ENCODE measurements around the gene LITAFD. TPM values are rescaled to one million over a fixed set of nuclear protein-coding genes. Genes with fewer than 3 reads are reported as not detected.
A peak's percentile ranks its signal among the peaks of the same experiment; 100 is the strongest.
"Not testable (repeated sequence)": the region's sequence is repeated elsewhere in the genome, so short reads cannot be mapped to it uniquely, and the experiment has no call there.

The LITAFD gene
- total RNA-seq, 1 donor from 2014 or later, result not detected

- no peak for DNase-seq (ENCODE audit: low spot score in 2 of 2, unreplicated experiment in 2 of 2)
- Mint-ChIP-seq H3K27ac (no peak overlapping the region), H3K4me1 (peaks cover 6% of the 10 kb centered on the region), H3K36me3 (no peaks in the 10 kb centered on the region), H3K9me3 (no peaks in the 10 kb centered on the region), H3K27me3 (ENCODE audit: low read depth) (no peaks in the 10 kb centered on the region), H3K4me3 (no peak overlapping the region)
- TF ChIP-seq, protein P1, sequence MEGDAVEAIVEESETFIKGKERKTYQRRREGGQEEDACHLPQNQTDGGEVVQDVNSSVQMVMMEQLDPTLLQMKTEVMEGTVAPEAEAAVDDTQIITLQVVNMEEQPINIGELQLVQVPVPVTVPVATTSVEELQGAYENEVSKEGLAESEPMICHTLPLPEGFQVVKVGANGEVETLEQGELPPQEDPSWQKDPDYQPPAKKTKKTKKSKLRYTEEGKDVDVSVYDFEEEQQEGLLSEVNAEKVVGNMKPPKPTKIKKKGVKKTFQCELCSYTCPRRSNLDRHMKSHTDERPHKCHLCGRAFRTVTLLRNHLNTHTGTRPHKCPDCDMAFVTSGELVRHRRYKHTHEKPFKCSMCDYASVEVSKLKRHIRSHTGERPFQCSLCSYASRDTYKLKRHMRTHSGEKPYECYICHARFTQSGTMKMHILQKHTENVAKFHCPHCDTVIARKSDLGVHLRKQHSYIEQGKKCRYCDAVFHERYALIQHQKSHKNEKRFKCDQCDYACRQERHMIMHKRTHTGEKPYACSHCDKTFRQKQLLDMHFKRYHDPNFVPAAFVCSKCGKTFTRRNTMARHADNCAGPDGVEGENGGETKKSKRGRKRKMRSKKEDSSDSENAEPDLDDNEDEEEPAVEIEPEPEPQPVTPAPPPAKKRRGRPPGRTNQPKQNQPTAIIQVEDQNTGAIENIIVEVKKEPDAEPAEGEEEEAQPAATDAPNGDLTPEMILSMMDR (IDR thresholded peaks at IDR 0.05; ENCODE audit: unreplicated experiment), result no peak
These were observed 8.9 kb upstream of the LITAFD start for GRCh38 chr16:8872967-8873865.

GRCh38 chr16:8873866-8874195, 8.3 kb upstream of the LITAFD start:
- H3K27me3 Mint-ChIP-seq (ENCODE audit: low read depth); H3K9me3 Mint-ChIP-seq; DNase-seq (ENCODE audit: low spot score in 2 of 2, unreplicated experiment in 2 of 2); H3K36me3 Mint-ChIP-seq; H3K27ac Mint-ChIP-seq; H3K4me3 Mint-ChIP-seq: not testable (repeated sequence)
- H3K4me1 Mint-ChIP-seq, result peaks cover 10% of the 10 kb centered on the region

GRCh38 chr16:8874388-8874787, 7.8 kb upstream of the LITAFD start:
- H3K36me3 Mint-ChIP-seq, result no peaks in the 10 kb centered on the region
- no peaks in the 10 kb centered on the region for H3K9me3 Mint-ChIP-seq
- H3K27me3 Mint-ChIP-seq (ENCODE audit: low read depth), result no peaks in the 10 kb centered on the region
- H3K4me3 Mint-ChIP-seq, result no peak overlapping the region
- peaks cover 7% of the 10 kb centered on the region for H3K4me1 Mint-ChIP-seq
- no peak overlapping the region for H3K27ac Mint-ChIP-seq
- DNase-seq (ENCODE audit: low spot score in 2 of 2, unreplicated experiment in 2 of 2), result no peak
- TF ChIP-seq, protein P1 (IDR thresholded peaks at IDR 0.05; ENCODE audit: unreplicated experiment), result no peak

- H3K36me3 Mint-ChIP-seq; H3K27ac Mint-ChIP-seq; H3K9me3 Mint-ChIP-seq; H3K27me3 Mint-ChIP-seq (ENCODE audit: low read depth); DNase-seq (ENCODE audit: low spot score in 2 of 2, unreplicated experiment in 2 of 2); H3K4me3 Mint-ChIP-seq; H3K4me1 Mint-ChIP-seq: not testable (repeated sequence)
These were observed 6.8 kb upstream of the LITAFD start for GRCh38 chr16:8875317-8875716.

GRCh38 chr16:8877894-8878522, 4.1 kb upstream of the LITAFD start:
- no peak overlapping the region for H3K4me3 Mint-ChIP-seq
- no peaks in the 10 kb centered on the region for H3K9me3 Mint-ChIP-seq
- peaks cover 8% of the 10 kb centered on the region for H3K4me1 Mint-ChIP-seq
- DNase-seq (ENCODE audit: low spot score in 2 of 2, unreplicated experiment in 2 of 2), result no peak
- TF ChIP-seq, protein P1 (IDR thresholded peaks at IDR 0.05; ENCODE audit: unreplicated experiment), result no peak
- H3K36me3 Mint-ChIP-seq, result no peaks in the 10 kb centered on the region
- no peaks in the 10 kb centered on the region for H3K27me3 Mint-ChIP-seq (ENCODE audit: low read depth)
- no peak overlapping the region for H3K27ac Mint-ChIP-seq

GRCh38 chr16:8878523-8878911, 3.6 kb upstream of the LITAFD start:
- TF ChIP-seq, protein P1 (IDR thresholded peaks at IDR 0.05; ENCODE audit: unreplicated experiment), result no peak
- Mint-ChIP-seq H3K4me3 (no peak overlapping the region), H3K4me1 (peaks cover 8% of the 10 kb centered on the region), H3K36me3 (no peaks in the 10 kb centered on the region), H3K27me3 (ENCODE audit: low read depth) (no peaks in the 10 kb centered on the region), H3K9me3 (no peaks in the 10 kb centered on the region), H3K27ac (peak overlapping the region; percentile 80)
- DNase-seq (ENCODE audit: low spot score in 2 of 2, unreplicated experiment in 2 of 2), result no peak
